Tibial nerve (tissue), 4 donors: ENCODE results near the gene CFAP73. TPM values are rescaled to one million over a fixed set of nuclear protein-coding genes. Genes with fewer than 3 reads are reported as not detected.
A peak's percentile ranks its signal among the peaks of the same experiment; 100 is the strongest.

Experiments used
- DNase-seq, 2 donors: peaks; one replicate each; pipeline ENCODE4 v3.0.0-alpha.2; 2019; ENCODE audit warnings: low spot score in 2 of 2
- H3K27ac ChIP-seq, 4 donors: fragments of 200-600 bp; sonication (generic) in 3 of 4; one replicate each; pipeline ENCODE4 v1.5.1; 2017 to 2019; ENCODE audit warnings: mild to moderate bottlenecking in 1 of 4
- H3K27me3 ChIP-seq, 2 donors: fragments of 200-600 bp; sonication (generic) in 1 of 2; one replicate each; pipeline versions ENCODE4 v1.5.1 to v1.6.0; 2017 to 2019
- H3K36me3 ChIP-seq, 3 donors: fragments of 200-600 bp; sonication (generic); one replicate each; pipeline ENCODE4 v1.5.1; 2018 to 2019
- H3K4me1 ChIP-seq, 4 donors: fragments of 200-600 bp; sonication (generic) in 3 of 4; one replicate each; pipeline ENCODE4 v1.5.1; 2017 to 2019
- H3K4me3 ChIP-seq, 4 donors: fragments of 200-600 bp; sonication (generic) in 3 of 4; one replicate each; pipeline ENCODE4 v1.5.1; 2017 to 2019; ENCODE audit warnings: mild to moderate bottlenecking in 1 of 4, moderate library complexity in 1 of 4
- H3K9me3 ChIP-seq, 4 donors: fragments of 200-600 bp; sonication (generic) in 3 of 4; one replicate each; pipeline ENCODE4 v1.5.1; 2017 to 2019
- CTCF ChIP-seq, 5 experiments: fragments of 200-600 bp in 3 of 5; fragments of 450-650 bp in 2 of 5; sonication (generic) in 3 of 5; IDR thresholded peaks; one replicate each; pipeline ENCODE4 v1.5.1; 2016 to 2019; ENCODE audit warnings: antibody characterized with exemption in 5 of 5, mild to moderate bottlenecking in 3 of 5, moderate library complexity in 2 of 5
- EP300 ChIP-seq, 2 donors: sonication (generic); formaldehyde crosslinking; IDR thresholded peaks; one replicate each; pipeline ENCODE4 v1.6.1; 2017; ENCODE audit warnings: antibody characterized with exemption in 2 of 2, mild to moderate bottlenecking in 1 of 2
- POLR2A ChIP-seq, 2 donors: fragments of 450-650 bp; IDR thresholded peaks; one replicate each; pipeline ENCODE4 v1.6.1; 2017; ENCODE audit warnings: antibody characterized with exemption in 2 of 2, mild to moderate bottlenecking in 2 of 2, moderate library complexity in 2 of 2
- WGBS, 2 donors: methylation state at CpG; one replicate each; pipeline ENCODE4 v1.1.5; 2018; 5-methylcytosine and 5-hydroxymethylcytosine counted together
- total RNA-seq, 4 donors: library from RNA; depleted of rRNA; stranded (reverse); fragments of >200 nt; gene quantifications; one replicate each; pipeline ENCODE4 v1.1.0, GENCODE V29; 2016

CFAP73 gene
- total RNA-seq, 4 donors from 2014 or later, result not detected

- no peaks in the 10 kb centered on the region for H3K27me3 ChIP-seq
- H3K27ac ChIP-seq, result peak overlapping the region; percentile 7 to 79 (median 48)
Observed at GRCh38 chr12:113142886-113143332, 6.6 kb upstream of the CFAP73 start.

GRCh38 chr12:113143959-113144358 lies 5.6 kb upstream of the CFAP73 start:
- peaks cover 0 to 18% (median 0%) of the 10 kb centered on the region in 4 donors for H3K9me3 ChIP-seq
- no peak overlapping the region for H3K27ac ChIP-seq
- H3K4me3 ChIP-seq, result no peak overlapping the region
- DNase-seq, result no peak
- H3K36me3 ChIP-seq, result no peaks in the 10 kb centered on the region
- 91 to 92% methylated on average over 8 of the region's 8 CpGs for WGBS, 2 donors
- peaks cover 0 to 5% (median 0%) of the 10 kb centered on the region in 4 donors for H3K4me1 ChIP-seq
- H3K27me3 ChIP-seq, result no peaks in the 10 kb centered on the region
- no peak for TF ChIP-seq POLR2A (IDR thresholded peaks at IDR 0.05)
- no peak for TF ChIP-seq EP300 (IDR thresholded peaks at IDR 0.05)
- no peak for TF ChIP-seq CTCF (IDR thresholded peaks at IDR 0.05)

More at GRCh38 chr12:113142886-113143332, 6.6 kb upstream of the CFAP73 start:
- Histone ChIP-seq H3K9me3 (peaks cover 0 to 15% (median 0%) of the 10 kb centered on the region in 4 donors), H3K36me3 (no peaks in the 10 kb centered on the region), H3K4me3 (no peak overlapping the region), H3K4me1 (peaks cover 0 to 5% (median 0%) of the 10 kb centered on the region in 4 donors)
- WGBS, 2 donors, result 56 to 66% methylated on average over 5 of the region's 5 CpGs
- no peak for TF ChIP-seq POLR2A (IDR thresholded peaks at IDR 0.05)
- no peak for TF ChIP-seq CTCF (IDR thresholded peaks at IDR 0.05)
- TF ChIP-seq EP300 (IDR thresholded peaks at IDR 0.05), result no peak
- no peak for DNase-seq

- H3K27me3 ChIP-seq, result no peaks in the 10 kb centered on the region
Observed at GRCh38 chr12:113144806-113145205, 4.7 kb upstream of the CFAP73 start.

GRCh38 chr12:113145720-113146551 lies 3.6 kb upstream of the CFAP73 start:
- DNase-seq, result no peak
- Histone ChIP-seq H3K9me3 (peaks cover 0 to 18% (median 0%) of the 10 kb centered on the region in 4 donors), H3K4me1 (peaks cover 0 to 17% (median 1%) of the 10 kb centered on the region in 4 donors), H3K36me3 (no peaks in the 10 kb centered on the region), H3K27me3 (peaks cover 0 to under 1% of the 10 kb centered on the region in 2 donors), H3K4me3 (no peak overlapping the region), H3K27ac (no peak overlapping the region)
- 69 to 73% methylated on average over 12 of the region's 12 CpGs for WGBS, 2 donors
- no peak for TF ChIP-seq EP300 (IDR thresholded peaks at IDR 0.05)
- TF ChIP-seq POLR2A (IDR thresholded peaks at IDR 0.05), result no peak
- TF ChIP-seq CTCF (IDR thresholded peaks at IDR 0.05), result no peak

More at GRCh38 chr12:113144806-113145205, 4.7 kb upstream of the CFAP73 start:
- DNase-seq, result no peak
- WGBS, 2 donors, result 62 to 68% methylated on average over 5 of the region's 5 CpGs
- Histone ChIP-seq H3K27ac (no peak overlapping the region), H3K9me3 (peaks cover 0 to 18% (median 0%) of the 10 kb centered on the region in 4 donors), H3K36me3 (no peaks in the 10 kb centered on the region), H3K4me3 (no peak overlapping the region), H3K4me1 (peaks cover 0 to 12% (median under 1%) of the 10 kb centered on the region in 4 donors)
- no peak for TF ChIP-seq CTCF (IDR thresholded peaks at IDR 0.05)
- no peak for TF ChIP-seq POLR2A (IDR thresholded peaks at IDR 0.05)
- no peak for TF ChIP-seq EP300 (IDR thresholded peaks at IDR 0.05)

GRCh38 chr12:113146999-113147398 lies 2.5 kb upstream of the CFAP73 start:
- Histone ChIP-seq H3K9me3 (peaks cover 0 to 18% (median 0%) of the 10 kb centered on the region in 4 donors), H3K4me1 (peaks cover 0 to 16% (median 1%) of the 10 kb centered on the region in 4 donors), H3K27me3 (peaks cover 0 to 11% of the 10 kb centered on the region in 2 donors), H3K4me3 (no peak overlapping the region), H3K27ac (no peak overlapping the region), H3K36me3 (no peaks in the 10 kb centered on the region)
- 74 to 75% methylated on average over 2 of the region's 2 CpGs for whole genome bisulfite sequencing, 2 donors
- no peak for TF ChIP-seq EP300 (IDR thresholded peaks at IDR 0.05)
- no peak for DNase-seq
